ENCODE data around the gene SNRK. TPM values are rescaled to one million over a fixed set of nuclear protein-coding genes. Genes with fewer than 3 reads are reported as not detected.

The SNRK gene
- total RNA-seq, 1 experiment from 2014 or later: 12.0 TPM

- Histone ChIP-seq H2BK20ac (ENCODE audit: low read depth, low read length, poor library complexity, severe bottlenecking) (no peak overlapping the region), H4K8ac (replicated peaks; ENCODE audit: insufficient read length, low read depth, low read length) (no peak overlapping the region), H2AFZ (ENCODE audit: low read length) (no peak overlapping the region), H3K4me2 (ENCODE audit: insufficient read depth, insufficient read length, low read length) (no peak overlapping the region), H2BK5ac (ENCODE audit: insufficient read length, low read length) (no peak overlapping the region), H3K79me1 (ENCODE audit: insufficient read depth, low read depth, low read length, poor library complexity, severe bottlenecking) (peaks cover under 1% of the 10 kb centered on the region), H3T11ph (ENCODE audit: low read length) (no peak overlapping the region), H2BK12ac (ENCODE audit: insufficient read length, low read depth, low read length) (no peak overlapping the region), H2AK5ac (ENCODE audit: insufficient read length, low read length) (no peak overlapping the region), H2BK15ac (ENCODE audit: low read depth, low read length) (no peak overlapping the region), H3K9me3 (ENCODE audit: control insufficient read depth, low read depth, low read length) (no peaks in the 10 kb centered on the region), H3K56ac (ENCODE audit: insufficient read length, low read depth, low read length) (no peak overlapping the region), H3K4ac (ENCODE audit: low read depth, low read length) (no peak overlapping the region), H3K27me3 (ENCODE audit: insufficient read depth, low read length) (no peaks in the 10 kb centered on the region), H3K14ac (ENCODE audit: insufficient read depth, low read length) (no peak overlapping the region), H2BK120ac (ENCODE audit: low read depth, low read length, poor library complexity, severe bottlenecking) (no peak overlapping the region), H3K4me1 (ENCODE audit: insufficient read depth, low read length) (no peaks in the 10 kb centered on the region), H3K9ac (ENCODE audit: extremely low read depth, insufficient read length, low read length) (no peak overlapping the region), H3K23me2 (ENCODE audit: insufficient read length, low read depth, low read length, poor library complexity, severe bottlenecking) (no peaks in the 10 kb centered on the region), H3K79me2 (ENCODE audit: insufficient read depth, low read length) (no peaks in the 10 kb centered on the region; the same call in 1 of the 2 replicates), H4K5ac (ENCODE audit: insufficient read length, low read depth, low read length) (no peak overlapping the region), H3K23ac (ENCODE audit: insufficient read length, low read depth, low read length) (no peak overlapping the region), H4K91ac (ENCODE audit: insufficient read length, low read depth, low read length) (no peak overlapping the region), H4K20me1 (ENCODE audit: control insufficient read depth, insufficient read depth, insufficient read length) (no peaks in the 10 kb centered on the region), H3K27ac (ENCODE audit: insufficient read length, low read depth, low read length) (no peak overlapping the region), H3K18ac (ENCODE audit: insufficient read length, low read depth, low read length) (no peak overlapping the region)
- peaks cover 19 to 28% (median 25%) of the 10 kb centered on the region in 3 experiments for H3K36me3 Mint-ChIP-seq (ENCODE audit: insufficient read depth in 1 of 3, low read depth in 3 of 3)
- DNase-seq: no peak
- H3K27me3 Mint-ChIP-seq (ENCODE audit: low read depth): no peaks in the 10 kb centered on the region
- peaks cover 11 to 12% of the 10 kb centered on the region in 2 experiments for H3K4me1 Mint-ChIP-seq
- peaks cover 12% of the 10 kb centered on the region in 2 experiments for H3K9me3 Mint-ChIP-seq
- H3K4me3 Mint-ChIP-seq: no peak overlapping the region
- WGBS (ENCODE audit: extremely low coverage, insufficient read length, low lambda C conversion rate): no CpG with 5 or more reads among the region's 1 CpG
- H3K27ac Mint-ChIP-seq: no peak overlapping the region
- TF ChIP-seq CTCF (conservative IDR thresholded peaks at IDR 0.05): no peak
Measured at GRCh38 chr3:43330981-43331380, 44.6 kb downstream of the SNRK start.
